ENCODE measurements around the gene NT5M. TPM values are rescaled to one million over a fixed set of nuclear protein-coding genes. Genes with fewer than 3 reads are reported as not detected.

The NT5M gene
- total and polyA plus RNA-seq, 8 donors, result 0.72 to 6.6 (median 2.8) TPM; not detected in 2

GRCh38 chr17:17349724-17350106 lies 46.5 kb downstream of the NT5M start:
- peaks cover 0 to 6% (median 0%) of the 10 kb centered on the region in 4 donors for H3K4me1 ChIP-seq
- no peak overlapping the region for H3K4me3 ChIP-seq
- 58 to 75% (median 69%) methylated on average over 14 of the region's 14 CpGs for WGBS, 5 donors
- DNase-seq, result no peak
- TF ChIP-seq POLR2A (IDR thresholded peaks at IDR 0.05) (no peak), POLR2AphosphoS5 (IDR thresholded peaks at IDR 0.05) (no peak), EP300 (IDR thresholded peaks at IDR 0.05) (no peak)
- intact Hi-C loops (cut with DNase I; ENCODE audit: low total_unique reads), result loop anchor here (10.0 kb wide), 1 partner anchor 145 kb away; the partner anchor contains the start of gene RASD1
- H3K27ac ChIP-seq, result no peak overlapping the region
- H3K27me3 ChIP-seq, result peaks cover 0 to 24% (median 0%) of the 10 kb centered on the region in 3 donors
- H3K36me3 ChIP-seq, result no peaks in the 10 kb centered on the region
- H3K9me3 ChIP-seq, result no peaks in the 10 kb centered on the region

GRCh38 chr17:17350491-17351355 lies 47.5 kb downstream of the NT5M start:
- Histone ChIP-seq H3K9me3 (no peaks in the 10 kb centered on the region), H3K36me3 (no peaks in the 10 kb centered on the region), H3K4me1 (peaks cover 0 to 13% (median 6%) of the 10 kb centered on the region in 4 donors), H3K4me3 (no peak overlapping the region), H3K27ac (no peak overlapping the region), H3K27me3 (peaks cover 0 to 24% (median 0%) of the 10 kb centered on the region in 3 donors)
- WGBS, 5 donors, result 79 to 87% (median 80%) methylated on average over 13 to 19 of the region's 19 CpGs
- no peak for TF ChIP-seq CTCF (IDR thresholded peaks at IDR 0.05)
- TF ChIP-seq EP300 (IDR thresholded peaks at IDR 0.05), result no peak
- no peak for TF ChIP-seq POLR2AphosphoS5 (IDR thresholded peaks at IDR 0.05)
- TF ChIP-seq POLR2A (IDR thresholded peaks at IDR 0.05), result no peak
- DNase-seq, result peak; percentile 13 to 25
- intact Hi-C loops (cut with DNase I; ENCODE audit: low total_unique reads), result loop anchor here (10.0 kb wide), 1 partner anchor 144 kb away; the partner anchor contains the start of gene RASD1

- Histone ChIP-seq H3K4me3 (no peak overlapping the region), H3K36me3 (no peaks in the 10 kb centered on the region), H3K27ac (no peak overlapping the region), H3K4me1 (peaks cover 0 to 13% (median 6%) of the 10 kb centered on the region in 4 donors), H3K9me3 (no peaks in the 10 kb centered on the region), H3K27me3 (peaks cover 0 to 24% (median 0%) of the 10 kb centered on the region in 3 donors)
- intact Hi-C loops (cut with DNase I; ENCODE audit: low total_unique reads), result loop anchor here (10.0 kb wide), 1 partner anchor 143 kb away; the partner anchor contains the start of gene RASD1
- 72 to 84% (median 83%) methylated on average over 9 to 16 of the region's 16 CpGs for WGBS, 5 donors
- peak; percentile 10 to 12 for DNase-seq
- TF ChIP-seq POLR2AphosphoS5 (IDR thresholded peaks at IDR 0.05) (no peak), CTCF (IDR thresholded peaks at IDR 0.05) (no peak), EP300 (IDR thresholded peaks at IDR 0.05) (no peak), POLR2A (IDR thresholded peaks at IDR 0.05) (no peak)
These were observed 48.3 kb downstream of the NT5M start for GRCh38 chr17:17351356-17351891.

GRCh38 chr17:17351901-17352781 lies 49.0 kb downstream of the NT5M start:
- Histone ChIP-seq H3K9me3 (no peaks in the 10 kb centered on the region), H3K27ac (no peak overlapping the region), H3K4me3 (no peak overlapping the region), H3K4me1 (peaks cover 0 to 13% (median 6%) of the 10 kb centered on the region in 4 donors), H3K36me3 (no peaks in the 10 kb centered on the region), H3K27me3 (peaks cover 0 to 24% (median 0%) of the 10 kb centered on the region in 3 donors)
- intact Hi-C loops (cut with DNase I; ENCODE audit: low total_unique reads), result loop anchor here (10.0 kb wide), 1 partner anchor 143 kb away; the partner anchor contains the start of gene RASD1
- TF ChIP-seq POLR2AphosphoS5 (IDR thresholded peaks at IDR 0.05), result no peak
- no peak for TF ChIP-seq EP300 (IDR thresholded peaks at IDR 0.05)
- no peak for TF ChIP-seq CTCF (IDR thresholded peaks at IDR 0.05)
- TF ChIP-seq POLR2A (IDR thresholded peaks at IDR 0.05), result no peak
- WGBS, 5 donors, result 42 to 67% (median 60%) methylated on average over 23 to 35 of the region's 35 CpGs
- DNase-seq, result peak; percentile 16 to 83
